CD14-positive monocyte (primary cell): Measurements from ENCODE around the gene MSI2. TPM values are rescaled to one million over a fixed set of nuclear protein-coding genes. Genes with fewer than 3 reads are reported as not detected.

Experiments
- DNase-seq, 3 donors: peaks; one replicate each; pipeline ENCODE4 v3.0.0-alpha.2; 2011 to 2022
- H2AFZ ChIP-seq: 2 replicates; pipeline ENCODE4 v1.6.0; 2012; ENCODE audit warnings: mild to moderate bottlenecking, low read depth, low read length, inconsistent platforms; ENCODE audit not compliant: insufficient read depth, poor library complexity, severe bottlenecking
- H3K27ac ChIP-seq, 2 donors: 1 replicate in 1 of 2; 2 replicates in 1 of 2; pipeline ENCODE4 v1.5.1; 2012 to 2013; ENCODE audit warnings: low read length in 2 of 2, control low read depth in 1 of 2, inconsistent platforms in 1 of 2, low read depth in 1 of 2, mild to moderate bottlenecking in 1 of 2
- H3K27me3 ChIP-seq, 2 donors: one replicate each; pipeline versions ENCODE4 v1.6.0 to v1.6.1; 2011 to 2013; ENCODE audit warnings: low read length in 2 of 2; ENCODE audit not compliant: control insufficient read depth in 2 of 2, insufficient read depth in 2 of 2
- H3K36me3 ChIP-seq, 2 donors: replicated peaks in 1 of 2; 1 replicate in 1 of 2; 2 replicates in 1 of 2; pipeline versions ENCODE4 v1.5.1 to v1.6.1; 2012 to 2013; ENCODE audit warnings: low read length in 2 of 2, control low read depth in 1 of 2, inconsistent platforms in 1 of 2, mild to moderate bottlenecking in 1 of 2; ENCODE audit not compliant: insufficient read depth in 2 of 2, control insufficient read depth in 1 of 2
- H3K4me1 ChIP-seq, 2 donors: 1 replicate in 1 of 2; 2 replicates in 1 of 2; pipeline versions ENCODE4 v1.5.1 to v1.6.1; 2012 to 2013; ENCODE audit warnings: low read length in 2 of 2, control low read depth in 1 of 2, inconsistent platforms in 1 of 2, mild to moderate bottlenecking in 1 of 2, moderate library complexity in 1 of 2; ENCODE audit not compliant: insufficient read depth in 2 of 2, control insufficient read depth in 1 of 2
- H3K4me2 ChIP-seq: replicated peaks from 2 replicates; pipeline ENCODE3; 2012; ENCODE audit warnings: low read length, moderate library complexity, mild to moderate bottlenecking; ENCODE audit not compliant: poor library complexity, severe bottlenecking; ENCODE audit errors: extremely low read depth
- H3K4me3 ChIP-seq, 3 experiments: fragments of 200-600 bp in 1 of 3; sonication (generic) in 1 of 3; replicated peaks in 1 of 3; 1 replicate in 2 of 3; 2 replicates in 1 of 3; pipeline ENCODE4 v1.5.1; 2011 to 2013; ENCODE audit warnings: low read length in 3 of 3, mild to moderate bottlenecking in 3 of 3, control low read depth in 2 of 3, low read depth in 2 of 3, inconsistent platforms in 1 of 3, moderate library complexity in 1 of 3
- H3K79me2 ChIP-seq: 2 replicates; pipeline ENCODE4 v1.6.0; 2012; ENCODE audit warnings: mild to moderate bottlenecking, control low read depth, inconsistent platforms, low read length, moderate library complexity; ENCODE audit not compliant: insufficient read depth
- H3K9ac ChIP-seq: 2 replicates; pipeline ENCODE4 v1.6.0; 2017; ENCODE audit warnings: low read length, mild to moderate bottlenecking; ENCODE audit not compliant: insufficient read depth, poor library complexity, severe bottlenecking
- H3K9me3 ChIP-seq, 2 donors: replicated peaks in 1 of 2; 1 replicate in 1 of 2; 2 replicates in 1 of 2; pipeline versions ENCODE4 v1.5.1 to v1.6.1; 2012 to 2013; ENCODE audit warnings: low read length in 2 of 2, control low read depth in 1 of 2; ENCODE audit not compliant: control insufficient read depth in 1 of 2, insufficient read depth in 1 of 2
- H4K20me1 ChIP-seq: 2 replicates; pipeline ENCODE4 v1.6.0; 2012; ENCODE audit warnings: mild to moderate bottlenecking, low read length, control low read depth, moderate library complexity; ENCODE audit not compliant: insufficient read depth
- H3K27ac Mint-ChIP-seq, 7 donors: one replicate each; pipeline ENCODE4 v1.8.0; 2020; ENCODE audit warnings: mild to moderate bottlenecking in 7 of 7, mixed read lengths in 7 of 7, moderate library complexity in 6 of 7, inconsistent platforms in 2 of 7
- H3K27me3 Mint-ChIP-seq, 3 donors: one replicate each; pipeline ENCODE4 v1.8.0; 2021 to 2022; ENCODE audit warnings: low read depth in 3 of 3, mild to moderate bottlenecking in 3 of 3, mixed read lengths in 3 of 3, moderate library complexity in 3 of 3, inconsistent platforms in 1 of 3
- H3K36me3 Mint-ChIP-seq, 2 donors: one replicate each; pipeline ENCODE4 v1.8.0; 2020; ENCODE audit warnings: mixed read lengths in 2 of 2, inconsistent platforms in 1 of 2, mild to moderate bottlenecking in 1 of 2
- H3K4me1 Mint-ChIP-seq: one replicate; pipeline ENCODE4 v1.8.0; 2020; ENCODE audit warnings: mild to moderate bottlenecking, mixed read lengths
- H3K4me3 Mint-ChIP-seq, 2 donors: one replicate each; pipeline ENCODE4 v1.8.0; 2020; ENCODE audit warnings: mild to moderate bottlenecking in 2 of 2, mixed read lengths in 2 of 2, moderate library complexity in 1 of 2
- H3K9me3 Mint-ChIP-seq, 7 donors: one replicate each; pipeline ENCODE4 v1.8.0; 2020 to 2022; ENCODE audit warnings: mixed read lengths in 7 of 7, mild to moderate bottlenecking in 6 of 7, moderate library complexity in 6 of 7, inconsistent platforms in 2 of 7
- CTCF ChIP-seq: fragments of 200-600 bp; IDR thresholded peaks from one replicate; pipeline ENCODE4 v1.8.0; 2022; ENCODE audit warnings: antibody characterized with exemption, mild to moderate bottlenecking
- WGBS: methylation state at CpG from one replicate; pipeline ENCODE4 v1.1.5; 2013; ENCODE audit warnings: missing lambda C conversion rate; ENCODE audit not compliant: insufficient coverage; 5-methylcytosine and 5-hydroxymethylcytosine counted together
- intact Hi-C, 2 donors: fragments of 100-400 bp; cut with micrococcal nuclease; formaldehyde crosslinking; loops; one replicate each; pipeline versions ENCODE4 v1.15.0 to v1.15.1; 2023
- polyA plus RNA-seq, 3 donors: library from polyadenylated mRNA; depleted of rRNA in 1 of 3; unstranded in 2 of 3; stranded (reverse) in 1 of 3; fragments of 300-500 nt in 2 of 3; fragments of >200 nt in 1 of 3; fragmentation: Illumina TruSeq in 2 of 3; gene quantifications; 1 replicate in 2 of 3; 2 replicates in 1 of 3; pipeline ENCODE4 v1.2.3, GENCODE V29; 2012 to 2021

Gene MSI2
- polyA plus RNA-seq, 3 donors, result 0.20 to 6.6 (median 0.37) TPM

GRCh38 chr17:57422574-57423164 is 166.3 kb downstream of the MSI2 start:
- H3K4me2 ChIP-seq, result no peak overlapping the region

GRCh38 chr17:57423541-57423940 is 167.2 kb downstream of the MSI2 start:
- Histone ChIP-seq H4K20me1 (peaks cover 4% of the 10 kb centered on the region), H3K9ac (no peak overlapping the region), H3K4me3 (no peak overlapping the region), H3K79me2 (no peaks in the 10 kb centered on the region), H3K27ac (no peak overlapping the region), H2AFZ (no peak overlapping the region), H3K4me2 (no peak overlapping the region), H3K9me3 (no peaks in the 10 kb centered on the region), H3K36me3 (no peaks in the 10 kb centered on the region), H3K27me3 (no peaks in the 10 kb centered on the region), H3K4me1 (peaks cover 7 to 17% of the 10 kb centered on the region in 2 donors)
- DNase-seq, result no peak
- peaks cover 2 to 3% of the 10 kb centered on the region in 2 donors for H3K36me3 Mint-ChIP-seq
- WGBS, result 23% methylated on average over 4 of the region's 6 CpGs
- intact Hi-C loops, result no loop called here
- peaks cover 28% of the 10 kb centered on the region for H3K4me1 Mint-ChIP-seq
- peaks cover 0 to 1% (median 0%) of the 10 kb centered on the region in 3 donors for H3K27me3 Mint-ChIP-seq
- no peak for TF ChIP-seq CTCF
- peaks cover 0 to 2% (median 0%) of the 10 kb centered on the region in 7 donors for H3K9me3 Mint-ChIP-seq
- no peak overlapping the region for H3K27ac Mint-ChIP-seq
- no peak overlapping the region for H3K4me3 Mint-ChIP-seq

More at GRCh38 chr17:57422574-57423164, 166.3 kb downstream of the MSI2 start:
- Mint-ChIP-seq H3K4me1 (peaks cover 28% of the 10 kb centered on the region), H3K27me3 (peaks cover 0 to 1% (median 0%) of the 10 kb centered on the region in 3 donors), H3K36me3 (peaks cover 2 to 3% of the 10 kb centered on the region in 2 donors), H3K9me3 (peaks cover 0 to 2% (median 0%) of the 10 kb centered on the region in 7 donors), H3K27ac (no peak overlapping the region), H3K4me3 (no peak overlapping the region)
- no peak overlapping the region for H3K27ac ChIP-seq
- no peaks in the 10 kb centered on the region for H3K79me2 ChIP-seq
- H3K9me3 ChIP-seq, result no peaks in the 10 kb centered on the region
- H3K27me3 ChIP-seq, result no peaks in the 10 kb centered on the region
- intact Hi-C loops, result no loop called here
- no peaks in the 10 kb centered on the region for H3K36me3 ChIP-seq
- no peak overlapping the region for H3K9ac ChIP-seq
- WGBS, result 60% methylated on average over 5 of the region's 9 CpGs
- H2AFZ ChIP-seq, result no peak overlapping the region
- no peak overlapping the region for H3K4me3 ChIP-seq
- no peak for TF ChIP-seq CTCF
- peaks cover 4% of the 10 kb centered on the region for H4K20me1 ChIP-seq
- DNase-seq, result peak; percentile 22 to 66 (median 36)
- peaks cover 7 to 17% of the 10 kb centered on the region in 2 donors for H3K4me1 ChIP-seq
